ENCODE results near the gene PPFIA3.

Gene PPFIA3

DNA sequence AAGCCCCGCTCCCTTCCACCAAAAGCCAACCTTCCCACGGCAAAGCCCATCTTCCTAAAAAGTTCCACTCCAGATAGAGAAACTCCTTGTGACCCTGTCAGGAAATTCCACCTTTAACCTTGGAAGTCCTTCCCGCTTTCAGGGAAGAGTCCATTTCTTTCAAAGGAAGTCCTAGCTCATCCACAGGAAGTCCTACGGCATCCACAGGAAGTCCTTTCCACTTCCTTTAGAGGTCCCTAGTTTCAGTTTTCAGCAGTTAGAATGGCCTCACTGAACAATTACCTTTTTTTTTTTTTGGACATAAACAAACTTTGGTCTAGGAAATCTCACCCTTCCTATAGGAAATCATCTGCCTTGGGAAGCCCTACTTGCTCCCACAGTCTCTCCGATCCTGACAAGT, 69.9 kb downstream of the PPFIA3 start:
- H3K4me3 Mint-ChIP-seq: no peak overlapping the region
- H3K36me3 Mint-ChIP-seq (ENCODE audit: low read depth): no peaks in the 10 kb centered on the region
- H3K4me1 Mint-ChIP-seq (ENCODE audit: low read depth): peaks cover 9% of the 10 kb centered on the region
- H3K27ac Mint-ChIP-seq: no peak overlapping the region
- peaks cover under 1% of the 10 kb centered on the region for H3K9me3 Mint-ChIP-seq
- H3K27me3 Mint-ChIP-seq (ENCODE audit: low read depth): peaks cover 3% of the 10 kb centered on the region

DNA sequence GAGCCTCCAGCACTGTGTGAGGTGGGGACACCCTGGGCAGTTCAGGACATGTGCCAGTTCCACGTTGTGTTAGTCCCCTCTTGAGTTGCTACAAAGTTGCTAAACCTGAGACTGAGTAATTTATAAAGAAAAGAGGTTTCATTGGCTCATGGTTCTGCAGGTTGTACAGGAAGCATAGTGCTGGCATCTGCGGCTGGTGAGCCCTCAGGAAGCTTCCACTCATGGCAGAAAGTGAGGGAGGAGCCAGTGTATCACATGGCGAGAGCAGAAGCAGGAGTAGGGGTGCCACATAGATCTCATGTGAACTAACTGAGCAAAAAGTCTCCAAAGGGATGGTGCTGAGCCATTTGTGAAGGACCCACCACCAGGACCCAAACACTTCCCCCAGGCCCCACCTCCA, 71.4 kb downstream of the PPFIA3 start:
- H3K27me3 Mint-ChIP-seq (ENCODE audit: low read depth): peaks cover 3% of the 10 kb centered on the region
- H3K27ac Mint-ChIP-seq: no peak overlapping the region
- H3K36me3 Mint-ChIP-seq (ENCODE audit: low read depth): no peaks in the 10 kb centered on the region
- H3K4me3 Mint-ChIP-seq: no peak overlapping the region
- peaks cover 9% of the 10 kb centered on the region for H3K4me1 Mint-ChIP-seq (ENCODE audit: low read depth)
- no peaks in the 10 kb centered on the region for H3K9me3 Mint-ChIP-seq

DNA sequence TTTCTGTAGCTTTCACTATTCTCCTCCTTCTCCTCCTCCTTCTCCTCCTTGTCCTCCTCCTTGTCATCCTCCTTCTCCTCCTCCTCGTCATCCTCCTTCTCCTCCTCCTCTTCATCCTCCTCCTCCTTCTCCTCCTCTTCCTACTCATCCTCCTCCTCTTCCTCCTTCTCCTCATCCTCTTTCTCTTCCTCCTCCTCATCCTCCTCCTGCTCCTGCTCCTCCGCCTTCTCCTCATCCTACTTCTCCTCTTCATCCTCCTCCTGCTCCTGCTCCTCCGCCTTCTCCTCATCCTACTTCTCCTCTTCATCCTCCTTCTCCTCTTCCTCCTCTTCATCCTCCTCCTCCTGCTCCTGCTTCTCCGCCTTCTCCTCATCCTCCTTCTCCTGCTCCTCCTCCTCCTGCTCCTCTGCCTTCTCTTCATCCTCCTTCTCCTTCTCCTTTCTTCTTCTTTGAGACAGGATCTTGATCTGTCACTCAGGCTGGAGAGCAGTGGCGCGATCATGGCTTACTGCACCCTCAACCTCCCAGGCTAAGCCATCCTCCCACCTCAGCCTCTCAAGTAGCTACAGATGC, 74.6 kb downstream of the PPFIA3 start:
- no peak overlapping the region for H3K27ac Mint-ChIP-seq
- H3K27me3 Mint-ChIP-seq (ENCODE audit: low read depth): peaks cover 3% of the 10 kb centered on the region
- no peaks in the 10 kb centered on the region for H3K36me3 Mint-ChIP-seq (ENCODE audit: low read depth)
- no peaks in the 10 kb centered on the region for H3K9me3 Mint-ChIP-seq
- no peak overlapping the region for H3K4me3 Mint-ChIP-seq
- peaks cover 9% of the 10 kb centered on the region for H3K4me1 Mint-ChIP-seq (ENCODE audit: low read depth)

DNA sequence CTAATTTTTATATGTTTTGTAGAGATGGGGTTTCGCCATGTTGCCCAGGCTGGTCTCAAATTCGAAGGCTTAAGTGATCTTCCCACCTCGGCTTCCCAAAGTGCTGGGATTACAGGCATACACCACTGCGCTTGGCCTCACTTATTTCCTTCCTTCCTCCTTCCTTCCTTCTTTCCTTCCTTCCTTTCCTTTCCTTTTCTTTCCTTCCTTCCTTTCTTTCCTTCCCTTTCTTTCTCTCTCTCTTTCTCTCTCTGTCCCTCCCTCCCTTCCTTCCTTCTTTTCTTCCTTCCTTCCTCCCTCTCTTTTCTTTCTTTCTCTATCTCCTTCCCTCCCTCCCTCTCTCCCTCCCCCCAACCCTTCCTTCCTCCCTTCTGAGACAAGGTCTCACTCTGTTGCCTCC, 75.1 kb downstream of the PPFIA3 start:
- H3K27me3 Mint-ChIP-seq (ENCODE audit: low read depth): peaks cover 3% of the 10 kb centered on the region
- no peaks in the 10 kb centered on the region for H3K36me3 Mint-ChIP-seq (ENCODE audit: low read depth)
- H3K27ac Mint-ChIP-seq: no peak overlapping the region
- H3K4me3 Mint-ChIP-seq: no peak overlapping the region
- peaks cover 7% of the 10 kb centered on the region for H3K4me1 Mint-ChIP-seq (ENCODE audit: low read depth)
- H3K9me3 Mint-ChIP-seq: no peaks in the 10 kb centered on the region

DNA sequence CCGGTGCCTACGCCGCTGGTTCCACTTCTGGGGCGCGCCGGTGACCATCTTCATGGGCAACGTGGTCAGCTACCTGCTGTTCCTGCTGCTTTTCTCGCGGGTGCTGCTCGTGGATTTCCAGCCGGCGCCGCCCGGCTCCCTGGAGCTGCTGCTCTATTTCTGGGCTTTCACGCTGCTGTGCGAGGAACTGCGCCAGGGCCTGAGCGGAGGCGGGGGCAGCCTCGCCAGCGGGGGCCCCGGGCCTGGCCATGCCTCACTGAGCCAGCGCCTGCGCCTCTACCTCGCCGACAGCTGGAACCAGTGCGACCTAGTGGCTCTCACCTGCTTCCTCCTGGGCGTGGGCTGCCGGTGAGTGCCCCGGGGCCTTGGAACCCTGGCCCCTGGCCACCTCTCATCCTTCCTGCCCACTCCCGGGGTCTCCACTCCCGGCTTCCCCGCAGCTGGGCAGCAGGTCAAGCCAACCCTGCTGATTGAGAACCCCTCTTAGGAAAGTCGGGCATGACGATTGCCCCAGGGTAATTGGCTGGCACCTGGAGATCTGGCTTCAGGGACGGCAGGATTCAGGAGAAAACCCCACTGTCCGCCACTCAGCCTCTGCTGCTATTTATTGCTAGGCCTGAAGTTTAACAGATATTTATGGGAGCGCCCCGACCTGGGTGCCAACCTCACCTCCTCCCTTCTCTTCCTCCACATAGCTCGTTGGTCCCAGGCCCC, 77.3 kb downstream of the PPFIA3 start:
- no peak overlapping the region for H3K27ac Mint-ChIP-seq
- no peak overlapping the region for H3K4me3 Mint-ChIP-seq
- H3K9me3 Mint-ChIP-seq: no peaks in the 10 kb centered on the region
- no peaks in the 10 kb centered on the region for H3K27me3 Mint-ChIP-seq (ENCODE audit: low read depth)
- peaks cover 6% of the 10 kb centered on the region for H3K4me1 Mint-ChIP-seq (ENCODE audit: low read depth)
- H3K36me3 Mint-ChIP-seq (ENCODE audit: low read depth): no peaks in the 10 kb centered on the region

DNA sequence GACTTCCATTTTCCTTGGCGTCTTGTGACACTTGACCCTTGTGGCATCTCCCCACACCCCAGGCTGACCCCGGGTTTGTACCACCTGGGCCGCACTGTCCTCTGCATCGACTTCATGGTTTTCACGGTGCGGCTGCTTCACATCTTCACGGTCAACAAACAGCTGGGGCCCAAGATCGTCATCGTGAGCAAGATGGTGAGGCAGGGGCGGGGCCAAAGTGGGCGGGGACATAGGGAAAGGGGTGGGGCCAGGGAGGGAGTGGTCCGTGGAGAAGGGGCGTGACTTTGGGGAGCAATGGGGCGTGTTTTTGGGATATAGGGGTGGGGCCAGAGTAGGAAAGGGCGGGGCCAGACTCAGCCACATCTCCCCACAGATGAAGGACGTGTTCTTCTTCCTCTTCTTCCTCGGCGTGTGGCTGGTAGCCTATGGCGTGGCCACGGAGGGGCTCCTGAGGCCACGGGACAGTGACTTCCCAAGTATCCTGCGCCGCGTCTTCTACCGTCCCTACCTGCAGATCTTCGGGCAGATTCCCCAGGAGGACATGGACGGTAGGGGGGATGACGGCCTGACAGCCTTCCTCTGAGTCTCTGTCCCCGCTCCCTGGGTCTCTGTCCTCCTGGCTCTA, 81.0 kb downstream of the PPFIA3 start:
- Mint-ChIP-seq H3K27me3 (ENCODE audit: low read depth) (no peaks in the 10 kb centered on the region), H3K4me3 (no peak overlapping the region), H3K9me3 (no peaks in the 10 kb centered on the region), H3K27ac (no peak overlapping the region), H3K4me1 (ENCODE audit: low read depth) (peaks cover 6% of the 10 kb centered on the region), H3K36me3 (ENCODE audit: low read depth) (no peaks in the 10 kb centered on the region)
